SJCRH30 (cell line): ENCODE measurements around the gene LAMA4. TPM values are rescaled to one million over a fixed set of nuclear protein-coding genes. Genes with fewer than 3 reads are reported as not detected.
"Not testable (repeated sequence)": the region's sequence is repeated elsewhere in the genome, so short reads cannot be mapped to it uniquely, and the experiment has no call there.

ENCODE experiments used
- DNase-seq, 2 experiments: peaks; one replicate each; pipeline ENCODE4 v3.0.0-alpha.2; 2015 to 2020
- H3K27ac ChIP-seq: fragments of 250-450 bp; sonication (Bioruptor Pico); 2 replicates; pipeline ENCODE4 v1.5.1; 2020; ENCODE audit warnings: mild to moderate bottlenecking, moderate library complexity
- H3K27me3 ChIP-seq: fragments of 250-450 bp; sonication (Bioruptor Pico); 2 replicates; pipeline ENCODE4 v1.5.1; 2020; ENCODE audit warnings: mild to moderate bottlenecking, moderate library complexity
- H3K36me3 ChIP-seq: fragments of 250-450 bp; sonication (Bioruptor Pico); 2 replicates; pipeline ENCODE4 v1.5.1; 2020; ENCODE audit warnings: mild to moderate bottlenecking, moderate library complexity
- H3K4me1 ChIP-seq: fragments of 250-450 bp; sonication (Bioruptor Pico); 2 replicates; pipeline ENCODE4 v1.5.1; 2020; ENCODE audit warnings: mild to moderate bottlenecking, moderate library complexity
- H3K4me3 ChIP-seq: fragments of 250-450 bp; sonication (Bioruptor Pico); 2 replicates; pipeline ENCODE4 v1.5.1; 2020; ENCODE audit warnings: mild to moderate bottlenecking, moderate library complexity
- H3K9me3 ChIP-seq: fragments of 250-450 bp; sonication (Bioruptor Pico); replicated peaks from 2 replicates; pipeline ENCODE4 v1.5.1; 2020; ENCODE audit warnings: mild to moderate bottlenecking, moderate library complexity
- total RNA-seq: library from RNA; depleted of rRNA; stranded (reverse); fragments of >200 nt; shearing (Covaris generic); gene quantifications from 2 replicates; pipeline ENCODE4 v1.2.3, GENCODE V29; 2014

LAMA4 gene
- total RNA-seq, 1 experiment from 2014 or later = 28.5 TPM

- no peak overlapping the region for H3K4me3 ChIP-seq
- no peaks in the 10 kb centered on the region for H3K27me3 ChIP-seq
- no peak overlapping the region for H3K27ac ChIP-seq
- H3K9me3 ChIP-seq = no peaks in the 10 kb centered on the region
- H3K4me1 ChIP-seq = peaks cover 9% of the 10 kb centered on the region; the same call in 1 of the 2 replicates
- H3K36me3 ChIP-seq = no peaks in the 10 kb centered on the region
- no peak for DNase-seq
Measured at GRCh38 chr6:112203577-112204349, 50.6 kb downstream of the LAMA4 start.

DNA sequence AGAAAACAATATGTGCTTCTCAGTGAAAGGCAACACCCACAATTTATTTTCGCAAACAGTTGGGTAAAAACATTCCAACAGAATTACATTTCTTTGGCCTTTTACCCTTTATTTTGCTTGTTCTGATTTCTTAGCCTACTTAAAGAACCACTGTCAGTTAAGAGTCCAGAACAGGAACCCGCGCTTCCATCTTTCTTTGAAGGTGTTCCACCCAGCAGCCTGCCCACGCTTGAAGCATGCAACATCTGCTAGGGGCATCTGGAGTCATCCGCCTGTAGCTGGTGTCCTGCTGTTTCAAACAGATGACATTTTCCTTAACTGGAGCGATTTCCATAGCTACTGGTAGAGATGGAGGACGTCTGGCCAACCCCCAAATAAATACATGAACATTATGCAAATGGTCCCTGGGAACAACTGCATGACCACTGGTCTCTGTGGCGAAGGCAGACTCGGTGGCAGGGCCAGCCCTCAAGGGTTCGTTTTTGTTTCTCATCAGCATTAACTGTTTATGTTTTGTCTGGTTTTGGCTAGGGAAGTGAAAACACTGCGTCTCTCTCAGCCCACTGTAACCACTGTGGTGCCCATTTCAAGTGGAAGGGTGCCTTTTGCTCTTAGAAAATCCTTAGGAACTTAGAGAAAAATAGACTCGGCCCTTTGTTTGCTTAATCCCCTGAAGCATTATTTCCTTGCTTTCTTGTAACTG lies 51.6 kb downstream of the LAMA4 start:
- Histone ChIP-seq H3K4me3 (no peak overlapping the region), H3K4me1 (peaks cover 12% of the 10 kb centered on the region; the same call in 1 of the 2 replicates), H3K27me3 (no peaks in the 10 kb centered on the region), H3K9me3 (no peaks in the 10 kb centered on the region), H3K36me3 (no peaks in the 10 kb centered on the region), H3K27ac (peak overlapping the region; percentile 16; the same call in 1 of the 2 replicates)
- peak; percentile 13 to 49 for DNase-seq

GRCh38 chr6:112200185-112200914 lies 54.0 kb downstream of the LAMA4 start:
- H3K36me3 ChIP-seq, DNase-seq: not testable (repeated sequence)

GRCh38 chr6:112199001-112199403 lies 55.4 kb downstream of the LAMA4 start:
- H3K36me3 ChIP-seq = no peaks in the 10 kb centered on the region
- H3K9me3 ChIP-seq = no peaks in the 10 kb centered on the region
- no peak overlapping the region for H3K27ac ChIP-seq
- no peak for DNase-seq
- no peaks in the 10 kb centered on the region for H3K27me3 ChIP-seq
- H3K4me1 ChIP-seq = peaks cover 12% of the 10 kb centered on the region; the same call in 1 of the 2 replicates
- H3K4me3 ChIP-seq = no peak overlapping the region

More at GRCh38 chr6:112200185-112200914, 54.0 kb downstream of the LAMA4 start:
- not testable (repeated sequence) for H3K27ac ChIP-seq, H3K27me3 ChIP-seq, H3K9me3 ChIP-seq, H3K4me3 ChIP-seq
- peaks cover 12% of the 10 kb centered on the region; the same call in 1 of the 2 replicates for H3K4me1 ChIP-seq

- peaks cover 12% of the 10 kb centered on the region; the same call in 1 of the 2 replicates for H3K4me1 ChIP-seq
- no peaks in the 10 kb centered on the region for H3K36me3 ChIP-seq
- no peaks in the 10 kb centered on the region for H3K27me3 ChIP-seq
- H3K4me3 ChIP-seq = no peak overlapping the region
- H3K9me3 ChIP-seq = no peaks in the 10 kb centered on the region
- H3K27ac ChIP-seq = no peak overlapping the region
- DNase-seq = no peak
Measured at GRCh38 chr6:112198582-112198981, 55.8 kb downstream of the LAMA4 start.

DNA sequence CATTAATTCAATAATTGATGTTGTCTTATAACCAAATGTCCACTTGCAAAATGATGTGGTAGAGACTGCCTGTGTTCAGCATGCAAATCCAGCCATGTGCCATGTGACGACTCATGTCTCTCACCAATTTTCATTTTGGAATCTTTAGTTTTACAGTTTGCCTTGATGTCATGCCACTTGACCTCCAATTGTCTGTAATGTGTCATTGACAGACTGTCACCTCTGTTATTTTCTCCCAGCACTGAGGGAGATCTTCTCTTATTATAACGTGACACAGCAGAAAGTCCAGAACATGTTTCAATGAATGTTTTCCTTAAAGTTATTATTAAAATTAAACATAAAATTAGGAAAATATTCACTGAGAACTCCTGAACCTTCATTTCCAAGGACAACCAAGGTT lies 56.7 kb downstream of the LAMA4 start:
- H3K4me3 ChIP-seq = no peak overlapping the region
- DNase-seq = no peak
- H3K9me3 ChIP-seq = no peaks in the 10 kb centered on the region
- H3K36me3 ChIP-seq = no peaks in the 10 kb centered on the region
- no peak overlapping the region for H3K27ac ChIP-seq
- H3K4me1 ChIP-seq = peaks cover 6% of the 10 kb centered on the region; the same call in 1 of the 2 replicates
- H3K27me3 ChIP-seq = no peaks in the 10 kb centered on the region

DNA sequence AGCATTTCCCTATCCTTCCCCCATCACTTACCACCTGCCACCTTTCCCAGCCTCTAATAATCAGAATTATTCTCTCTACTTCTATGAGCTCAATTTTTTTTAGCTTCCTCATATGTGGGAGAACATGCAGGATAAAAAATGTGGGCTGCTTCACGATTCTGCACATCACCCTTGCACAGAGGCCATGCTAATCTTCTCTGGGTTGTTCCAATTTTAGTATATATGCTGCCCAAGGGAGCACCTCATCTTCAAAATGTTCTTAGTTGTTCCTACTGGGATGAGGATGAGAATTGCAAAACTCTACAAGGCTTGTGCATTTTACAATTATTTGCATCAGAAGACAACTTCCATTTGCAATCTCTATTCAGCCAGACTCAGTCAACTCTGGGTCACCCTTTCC lies 58.1 kb downstream of the LAMA4 start:
- Histone ChIP-seq H3K27me3 (no peaks in the 10 kb centered on the region), H3K4me1 (peaks cover 4% of the 10 kb centered on the region; the same call in 1 of the 2 replicates), H3K27ac (no peak overlapping the region), H3K4me3 (no peak overlapping the region), H3K9me3 (no peaks in the 10 kb centered on the region), H3K36me3 (no peaks in the 10 kb centered on the region)
- DNase-seq = no peak

- Histone ChIP-seq H3K4me3 (no peak overlapping the region), H3K9me3 (no peaks in the 10 kb centered on the region), H3K36me3 (no peaks in the 10 kb centered on the region), H3K27me3 (no peaks in the 10 kb centered on the region), H3K27ac (no peak overlapping the region), H3K4me1 (peaks cover 4% of the 10 kb centered on the region; the same call in 1 of the 2 replicates)
- no peak for DNase-seq
Measured at GRCh38 chr6:112195166-112195565, 59.2 kb downstream of the LAMA4 start.

DNA sequence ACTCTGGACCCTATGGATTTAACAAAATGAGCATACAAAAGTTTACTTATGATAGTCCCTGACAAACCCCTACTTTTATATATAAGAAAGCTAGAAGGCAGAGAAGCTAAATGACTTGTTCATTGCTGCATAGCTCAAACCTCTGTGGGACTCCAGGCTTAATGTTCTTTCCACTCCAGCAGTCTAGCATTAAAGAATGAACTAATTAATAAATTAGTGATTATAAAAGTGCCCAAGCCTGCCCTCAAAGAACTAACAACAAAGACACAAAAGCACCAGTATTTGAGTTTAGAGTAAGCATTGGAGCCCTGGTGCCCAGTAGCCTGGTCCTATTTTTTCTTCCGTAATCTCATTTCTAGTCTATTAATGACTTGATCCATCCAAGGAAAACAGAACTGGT lies 59.9 kb downstream of the LAMA4 start:
- DNase-seq = no peak
- Histone ChIP-seq H3K9me3 (no peaks in the 10 kb centered on the region), H3K4me3 (no peak overlapping the region), H3K4me1 (peaks cover 8% of the 10 kb centered on the region), H3K27ac (no peak overlapping the region), H3K27me3 (no peaks in the 10 kb centered on the region), H3K36me3 (no peaks in the 10 kb centered on the region)

DNA sequence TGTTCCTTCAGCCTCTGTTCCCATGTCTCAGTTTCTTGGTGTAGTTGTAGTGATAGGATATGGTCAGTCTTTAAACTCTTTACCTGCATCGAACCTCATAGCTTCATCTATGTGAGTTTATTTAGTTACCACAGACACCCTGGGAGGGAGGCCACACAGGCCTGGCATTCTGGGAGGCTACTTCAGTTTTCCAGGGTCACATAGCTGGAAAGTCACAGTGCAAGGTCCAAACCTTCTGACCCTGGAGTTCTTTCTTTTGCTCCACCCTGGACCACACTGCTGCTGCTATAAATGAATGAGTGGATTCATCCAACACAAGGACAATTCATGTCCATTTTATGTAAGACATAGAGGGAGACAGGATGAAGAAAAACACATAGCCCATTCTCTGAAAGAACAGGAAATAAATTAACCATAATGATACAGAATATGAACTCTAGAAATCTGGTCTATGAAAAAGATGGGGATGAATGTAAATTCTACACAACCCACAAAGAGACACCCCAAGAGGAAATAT lies 60.8 kb downstream of the LAMA4 start:
- Histone ChIP-seq H3K4me1 (peaks cover 14% of the 10 kb centered on the region), H3K4me3 (no peak overlapping the region), H3K9me3 (no peaks in the 10 kb centered on the region), H3K27ac (no peak overlapping the region), H3K36me3 (no peaks in the 10 kb centered on the region), H3K27me3 (no peaks in the 10 kb centered on the region)
- no peak for DNase-seq

- Histone ChIP-seq H3K27ac (no peak overlapping the region), H3K27me3 (no peaks in the 10 kb centered on the region), H3K9me3 (no peaks in the 10 kb centered on the region), H3K36me3 (no peaks in the 10 kb centered on the region), H3K4me3 (no peak overlapping the region), H3K4me1 (peaks cover 18% of the 10 kb centered on the region)
- no peak for DNase-seq
Measured at GRCh38 chr6:112193117-112193516, 61.2 kb downstream of the LAMA4 start.

DNA sequence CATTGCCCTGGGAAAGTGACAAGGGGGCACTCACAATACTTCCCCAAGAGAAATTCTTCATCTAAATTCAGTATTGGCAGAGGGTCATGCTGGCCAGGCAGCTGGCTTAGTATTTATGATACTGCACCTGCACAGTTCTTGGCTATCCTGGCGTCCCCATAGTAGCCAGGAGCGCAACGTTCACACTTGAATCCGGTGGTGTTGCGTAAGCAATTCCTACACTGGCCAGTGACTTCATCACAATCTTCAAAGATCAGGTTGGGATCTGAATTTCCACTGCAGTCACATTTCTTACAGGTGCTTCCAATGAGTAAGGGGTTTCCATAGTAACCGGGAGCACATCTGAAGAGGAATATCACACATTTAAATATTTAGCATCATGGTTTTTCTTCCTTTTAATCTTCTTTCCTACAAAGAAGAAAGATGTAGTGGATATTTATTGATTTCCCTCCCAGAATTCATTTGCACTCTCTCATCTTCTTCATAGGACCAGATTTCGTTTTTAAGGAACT lies 62.8 kb downstream of the LAMA4 start:
- Histone ChIP-seq H3K27me3 (no peaks in the 10 kb centered on the region), H3K9me3 (no peaks in the 10 kb centered on the region), H3K36me3 (no peaks in the 10 kb centered on the region), H3K4me1 (peaks cover 19% of the 10 kb centered on the region), H3K4me3 (no peak overlapping the region), H3K27ac (no peak overlapping the region)
- no peak for DNase-seq

DNA sequence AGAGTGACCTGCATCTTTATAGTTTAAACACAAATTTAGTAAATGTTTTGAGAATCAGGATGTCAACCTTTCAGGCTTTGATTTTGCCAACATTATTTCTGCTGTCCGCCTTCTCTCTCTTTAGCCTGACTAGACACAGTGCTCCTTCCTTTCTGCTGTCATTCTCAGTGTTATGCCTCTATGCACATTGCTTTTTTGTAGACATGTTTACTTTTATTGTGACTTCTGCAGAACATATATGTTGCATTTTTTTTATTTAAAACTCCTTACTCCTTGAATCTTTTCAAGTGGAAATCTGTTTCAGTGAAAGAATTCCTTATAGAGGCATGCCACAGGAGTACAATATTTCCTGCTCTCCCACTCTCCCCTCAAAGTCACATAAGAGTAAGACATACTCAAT lies 64.2 kb downstream of the LAMA4 start:
- Histone ChIP-seq H3K4me3 (no peak overlapping the region), H3K4me1 (peaks cover 25% of the 10 kb centered on the region), H3K36me3 (no peaks in the 10 kb centered on the region), H3K27me3 (no peaks in the 10 kb centered on the region), H3K9me3 (no peaks in the 10 kb centered on the region), H3K27ac (no peak overlapping the region)
- DNase-seq = no peak

- H3K27ac ChIP-seq = no peak overlapping the region
- no peaks in the 10 kb centered on the region for H3K27me3 ChIP-seq
- H3K4me3 ChIP-seq = no peak overlapping the region
- no peaks in the 10 kb centered on the region for H3K9me3 ChIP-seq
- peak in 1 of 2 experiments; percentile 19 for DNase-seq
- no peaks in the 10 kb centered on the region for H3K36me3 ChIP-seq
- peaks cover 32% of the 10 kb centered on the region for H3K4me1 ChIP-seq
Measured at GRCh38 chr6:112189494-112189893, 64.9 kb downstream of the LAMA4 start.
